Tibial artery (tissue), 4 donors: ENCODE measurements around the gene RHBDL3.
A peak's percentile ranks its signal among the peaks of the same experiment; 100 is the strongest.

Experiments used
- DNase-seq, 2 donors: peaks; one replicate each; pipeline ENCODE4 v3.0.0-alpha.2; 2019
- H3K27ac ChIP-seq, 2 donors: fragments of 200-600 bp; sonication (generic) in 1 of 2; 1 replicate in 1 of 2; 2 replicates in 1 of 2; pipeline ENCODE4 v1.5.1; 2018 to 2019; ENCODE audit warnings: mild to moderate bottlenecking in 1 of 2
- H3K27me3 ChIP-seq, 2 donors: fragments of 200-600 bp; sonication (generic) in 1 of 2; one replicate each; pipeline versions ENCODE4 v1.5.1 to v1.6.0; 2016 to 2019
- H3K36me3 ChIP-seq, 3 donors: fragments of 200-600 bp; sonication (generic) in 2 of 3; one replicate each; pipeline ENCODE4 v1.5.1; 2016 to 2019; ENCODE audit warnings: mild to moderate bottlenecking in 2 of 3
- H3K4me1 ChIP-seq, 4 donors: fragments of 200-600 bp; sonication (generic) in 2 of 4; 1 replicate in 3 of 4; 2 replicates in 1 of 4; pipeline ENCODE4 v1.5.1; 2016 to 2019
- H3K4me3 ChIP-seq, 2 donors: fragments of 200-600 bp; sonication (generic) in 1 of 2; 1 replicate in 1 of 2; 2 replicates in 1 of 2; pipeline ENCODE4 v1.5.1; 2018 to 2019; ENCODE audit warnings: mild to moderate bottlenecking in 2 of 2
- H3K9me3 ChIP-seq, 3 donors: fragments of 200-600 bp; sonication (generic) in 1 of 3; one replicate each; pipeline ENCODE4 v1.5.1; 2016 to 2019
- intact Hi-C: fragments of 100-400 bp; cut with DNase I; formaldehyde crosslinking; loops from one replicate; pipeline ENCODE4 v1.15.0; 2023; ENCODE audit warnings: low total_unique reads
- TF ChIP-seq, protein P1 (sequence below), 2 experiments: fragments of 200-600 bp in 1 of 2; fragments of 450-650 bp in 1 of 2; IDR thresholded peaks; one replicate each; pipeline ENCODE4 v1.5.1; 2017 to 2019; ENCODE audit warnings: antibody characterized with exemption in 2 of 2, mild to moderate bottlenecking in 1 of 2, moderate library complexity in 1 of 2

The RHBDL3 gene

DNA sequence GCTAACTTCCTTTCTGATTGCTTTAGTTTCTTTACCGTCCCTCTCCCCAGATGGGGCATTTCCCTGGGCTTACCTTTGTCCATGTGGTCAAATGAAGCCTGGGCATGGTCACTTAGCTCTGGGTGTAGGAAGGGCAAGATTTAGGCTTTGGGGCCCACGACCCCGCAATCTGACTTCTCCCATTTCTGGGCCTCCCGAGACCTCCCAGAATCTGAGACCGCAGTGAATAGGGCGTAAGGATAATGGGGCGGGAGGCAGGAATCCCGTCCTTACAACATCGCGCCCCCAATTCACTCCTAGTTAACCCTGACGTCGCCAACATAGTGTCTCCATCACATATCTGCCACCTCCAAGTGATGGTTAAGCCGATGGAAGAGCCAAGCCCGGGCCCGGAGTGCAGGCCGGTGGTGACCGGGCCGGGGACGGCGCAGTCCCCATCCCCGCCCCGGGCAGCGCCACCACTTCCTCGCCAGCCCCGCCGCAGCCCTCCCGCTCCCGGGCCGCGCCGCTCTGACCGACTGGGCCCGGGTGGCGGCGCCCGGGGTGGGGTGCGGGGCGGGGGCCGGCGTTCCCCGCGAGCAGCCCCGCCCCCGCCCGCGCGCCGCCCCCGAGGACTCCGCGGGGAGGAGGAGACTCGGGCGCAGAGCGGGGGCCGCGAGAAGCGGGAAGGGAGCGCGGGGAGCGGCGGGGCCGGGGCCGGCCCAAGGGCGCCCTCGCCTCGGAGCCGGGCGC lies at the start of gene RHBDL3:
TSS of gene RHBDL3 (plus strand) at position 641 of the 732 bp plus-strand sequence. CDS start 358 bp downstream, outside the sequence.
- DNase-seq, result no peak
- Histone ChIP-seq H3K36me3 (no peaks in the 10 kb centered on the region), H3K27me3 (peaks cover 0 to 51% of the 10 kb centered on the region in 2 donors), H3K4me1 (peaks cover 0 to 30% (median 24%) of the 10 kb centered on the region in 4 donors), H3K4me3 (peak within 1 kb of the TSS; percentile 52 to 65), H3K27ac (peak within 1 kb of the TSS in 1 of 2 donors; percentile 10), H3K9me3 (no peaks in the 10 kb centered on the region)
- intact Hi-C loops, result no loop called here
- TF ChIP-seq, protein P1, sequence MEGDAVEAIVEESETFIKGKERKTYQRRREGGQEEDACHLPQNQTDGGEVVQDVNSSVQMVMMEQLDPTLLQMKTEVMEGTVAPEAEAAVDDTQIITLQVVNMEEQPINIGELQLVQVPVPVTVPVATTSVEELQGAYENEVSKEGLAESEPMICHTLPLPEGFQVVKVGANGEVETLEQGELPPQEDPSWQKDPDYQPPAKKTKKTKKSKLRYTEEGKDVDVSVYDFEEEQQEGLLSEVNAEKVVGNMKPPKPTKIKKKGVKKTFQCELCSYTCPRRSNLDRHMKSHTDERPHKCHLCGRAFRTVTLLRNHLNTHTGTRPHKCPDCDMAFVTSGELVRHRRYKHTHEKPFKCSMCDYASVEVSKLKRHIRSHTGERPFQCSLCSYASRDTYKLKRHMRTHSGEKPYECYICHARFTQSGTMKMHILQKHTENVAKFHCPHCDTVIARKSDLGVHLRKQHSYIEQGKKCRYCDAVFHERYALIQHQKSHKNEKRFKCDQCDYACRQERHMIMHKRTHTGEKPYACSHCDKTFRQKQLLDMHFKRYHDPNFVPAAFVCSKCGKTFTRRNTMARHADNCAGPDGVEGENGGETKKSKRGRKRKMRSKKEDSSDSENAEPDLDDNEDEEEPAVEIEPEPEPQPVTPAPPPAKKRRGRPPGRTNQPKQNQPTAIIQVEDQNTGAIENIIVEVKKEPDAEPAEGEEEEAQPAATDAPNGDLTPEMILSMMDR (IDR thresholded peaks at IDR 0.05), result no peak

GRCh38 chr17:32222621-32223020 lies 43.0 kb upstream of the RHBDL3 start:
- no peak overlapping the region for H3K4me3 ChIP-seq
- no peak overlapping the region for H3K27ac ChIP-seq
- H3K36me3 ChIP-seq, result peaks cover 13 to 51% (median 16%) of the 10 kb centered on the region in 3 donors
- no peaks in the 10 kb centered on the region for H3K9me3 ChIP-seq
- H3K27me3 ChIP-seq, result no peaks in the 10 kb centered on the region
- DNase-seq, result no peak
- H3K4me1 ChIP-seq, result no peaks in the 10 kb centered on the region
- intact Hi-C loops, result no loop called here
- TF ChIP-seq, protein P1 (IDR thresholded peaks at IDR 0.05), result no peak

- Histone ChIP-seq H3K27ac (no peak overlapping the region), H3K36me3 (peaks cover 8 to 48% (median 10%) of the 10 kb centered on the region in 3 donors), H3K27me3 (no peaks in the 10 kb centered on the region), H3K4me1 (no peaks in the 10 kb centered on the region), H3K4me3 (no peak overlapping the region), H3K9me3 (no peaks in the 10 kb centered on the region)
- intact Hi-C loops, result no loop called here
- DNase-seq, result no peak
- TF ChIP-seq, protein P1 (IDR thresholded peaks at IDR 0.05), result no peak
Observed at GRCh38 chr17:32223703-32224102, 41.9 kb upstream of the RHBDL3 start.

DNA sequence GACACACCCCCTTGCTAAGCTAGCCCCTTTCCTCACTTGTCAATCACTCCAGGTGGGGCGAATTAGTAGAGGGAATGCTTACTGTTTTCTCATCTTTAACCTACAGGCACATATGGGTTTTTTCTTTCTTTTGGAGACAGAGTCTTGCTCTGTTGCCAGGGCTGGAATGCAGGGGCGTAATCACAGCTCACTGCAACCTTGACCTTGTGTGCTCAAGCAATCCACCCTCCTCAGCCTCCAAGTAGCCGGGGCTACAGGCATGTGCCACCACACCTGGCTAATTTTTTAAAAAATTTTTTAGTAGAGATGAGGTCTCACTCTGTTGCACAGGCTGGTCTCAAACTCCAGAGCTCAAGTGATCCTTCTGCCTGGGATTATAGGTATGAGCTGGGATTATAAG lies 38.7 kb upstream of the RHBDL3 start:
- H3K4me3 ChIP-seq, result no peak overlapping the region
- intact Hi-C loops, result no loop called here
- H3K27ac ChIP-seq, result no peak overlapping the region
- H3K4me1 ChIP-seq, result no peaks in the 10 kb centered on the region
- no peaks in the 10 kb centered on the region for H3K27me3 ChIP-seq
- H3K36me3 ChIP-seq, result peaks cover 8 to 30% (median 10%) of the 10 kb centered on the region in 3 donors
- no peak for DNase-seq
- no peaks in the 10 kb centered on the region for H3K9me3 ChIP-seq
- TF ChIP-seq, protein P1 (IDR thresholded peaks at IDR 0.05), result no peak

GRCh38 chr17:32227910-32228309 lies 37.7 kb upstream of the RHBDL3 start:
- no peak for DNase-seq
- Histone ChIP-seq H3K4me1 (no peaks in the 10 kb centered on the region), H3K27ac (no peak overlapping the region), H3K4me3 (no peak overlapping the region), H3K36me3 (peaks cover 8 to 28% (median 10%) of the 10 kb centered on the region in 3 donors), H3K9me3 (no peaks in the 10 kb centered on the region), H3K27me3 (no peaks in the 10 kb centered on the region)
- TF ChIP-seq, protein P1 (IDR thresholded peaks at IDR 0.05), result no peak
- intact Hi-C loops, result no loop called here
